ENCODE measurements around the gene NRTN.

Gene NRTN

GRCh38 chr19:5790559-5791520, 14.0 kb upstream of the NRTN start, which contains the start of gene DUS3L:
Gene DUS3L, minus strand, starts transcription at chr19:5791163. Its CDS starts 22 bp downstream, at chr19:5791141.
- peak; percentile 94 for DNase-seq (ENCODE audit: low read depth)

- DNase-seq (ENCODE audit: low read depth), result no peak
Measured at GRCh38 chr19:5792224-5792623, 12.6 kb upstream of the NRTN start.

- DNase-seq (ENCODE audit: low read depth), result no peak
Measured at GRCh38 chr19:5793188-5793587, 11.7 kb upstream of the NRTN start.

GRCh38 chr19:5795382-5795919, 9.4 kb upstream of the NRTN start:
- no peak for DNase-seq (ENCODE audit: low read depth)

GRCh38 chr19:5798244-5798643, 6.6 kb upstream of the NRTN start:
- no peak for DNase-seq (ENCODE audit: low read depth)

GRCh38 chr19:5799247-5800241, 5.3 kb upstream of the NRTN start:
- no peak for DNase-seq (ENCODE audit: low read depth)

GRCh38 chr19:5800361-5801270, 4.3 kb upstream of the NRTN start:
- no peak for DNase-seq (ENCODE audit: low read depth)

GRCh38 chr19:5801796-5802619, 2.9 kb upstream of the NRTN start:
- no peak for DNase-seq (ENCODE audit: low read depth)

- no peak for DNase-seq (ENCODE audit: low read depth)
Measured at GRCh38 chr19:5803441-5803751, 1.5 kb upstream of the NRTN start.

GRCh38 chr19:5803752-5804515, 933 bp upstream of the NRTN start:
- DNase-seq (ENCODE audit: low read depth), result peak; percentile 84

GRCh38 chr19:5805462-5806132, 730 bp downstream of the NRTN start:
- peak; percentile 30 for DNase-seq (ENCODE audit: low read depth)

GRCh38 chr19:5806133-5806489, 1.2 kb downstream of the NRTN start:
- DNase-seq (ENCODE audit: low read depth), result no peak

GRCh38 chr19:5806905-5807304, 2.0 kb downstream of the NRTN start:
- no peak for DNase-seq (ENCODE audit: low read depth)

- no peak for DNase-seq (ENCODE audit: low read depth)
Measured at GRCh38 chr19:5808120-5808816, 3.4 kb downstream of the NRTN start.

GRCh38 chr19:5809053-5809452, 4.2 kb downstream of the NRTN start:
- no peak for DNase-seq (ENCODE audit: low read depth)

GRCh38 chr19:5809469-5809868, 4.6 kb downstream of the NRTN start:
- no peak for DNase-seq (ENCODE audit: low read depth)

- no peak for DNase-seq (ENCODE audit: low read depth)
Measured at GRCh38 chr19:5811117-5811516, 6.2 kb downstream of the NRTN start.

- DNase-seq (ENCODE audit: low read depth), result no peak
Measured at GRCh38 chr19:5814123-5814851, 9.4 kb downstream of the NRTN start.

Data from stimulated activated CD8-positive, alpha-beta memory T cell treated with anti-CD3 and anti-CD28 coated beads, Interleukin-7, amount 100 ng/mL, for 24 hours (primary cell).